ENCODE results near the gene ATP2B2.

The ATP2B2 gene

DNA sequence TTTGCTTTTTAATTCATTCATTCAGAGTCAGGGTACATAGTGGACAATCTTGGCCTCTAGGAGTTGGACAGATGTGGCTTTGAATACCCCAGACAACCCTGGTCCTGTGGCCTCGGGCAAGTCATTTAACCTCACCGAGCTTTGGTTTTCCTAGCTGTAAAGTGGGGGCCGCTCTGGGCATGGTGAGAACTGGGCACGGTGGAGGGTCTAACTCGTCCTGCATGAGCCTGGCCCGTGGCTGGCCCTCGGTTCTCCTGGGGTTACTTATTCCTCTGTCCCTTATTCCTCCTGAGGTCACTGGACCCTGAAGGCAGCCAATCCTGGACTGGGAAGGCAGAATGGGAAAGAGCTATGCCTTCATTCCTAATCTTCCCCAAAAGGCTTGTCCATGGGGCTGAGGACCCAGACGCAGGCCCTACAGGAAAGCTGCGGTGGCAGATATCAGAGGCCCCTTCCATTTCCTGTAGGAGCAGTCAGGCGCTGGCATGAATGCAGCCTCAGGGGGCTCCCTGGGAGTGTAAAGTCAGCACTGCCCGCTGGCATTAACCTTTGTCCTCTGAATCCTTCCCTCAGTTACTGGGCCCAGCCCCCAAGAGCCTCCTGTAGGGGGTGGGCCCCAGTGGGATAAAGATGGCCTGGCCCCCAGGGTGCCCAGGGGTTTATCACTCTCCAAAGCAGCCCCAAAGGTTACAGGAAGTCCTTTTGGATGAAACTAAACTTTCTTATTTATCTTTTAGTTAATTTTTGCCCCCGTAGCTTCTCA is 166.6 kb downstream of the ATP2B2 start:
- no peak for DNase-seq

DNA sequence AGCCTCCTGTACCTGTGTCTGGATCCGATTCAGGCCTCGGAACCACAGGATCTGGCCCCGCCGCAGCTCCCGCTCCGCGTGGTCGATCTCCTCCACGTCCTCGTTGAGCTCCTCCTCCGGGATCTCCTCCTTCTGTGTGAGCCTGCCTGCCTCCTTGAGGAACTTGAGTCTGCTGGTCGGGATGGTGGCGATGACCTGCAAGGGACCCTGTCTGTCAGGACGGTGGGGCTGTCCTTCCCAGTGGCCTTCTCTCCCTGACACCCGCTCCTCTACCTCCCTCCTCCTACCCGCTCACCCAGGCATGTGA is 167.3 kb downstream of the ATP2B2 start:
- DNase-seq: no peak

GRCh38 chr3:10337323-10338163 is 167.8 kb downstream of the ATP2B2 start:
- peak; percentile 39 for DNase-seq

- no peak for DNase-seq
Measured at GRCh38 chr3:10336761-10337160, 168.6 kb downstream of the ATP2B2 start.

GRCh38 chr3:10335871-10336622 is 169.3 kb downstream of the ATP2B2 start:
- no peak for DNase-seq

GRCh38 chr3:10335190-10335738 is 170.1 kb downstream of the ATP2B2 start:
- DNase-seq: no peak

DNA sequence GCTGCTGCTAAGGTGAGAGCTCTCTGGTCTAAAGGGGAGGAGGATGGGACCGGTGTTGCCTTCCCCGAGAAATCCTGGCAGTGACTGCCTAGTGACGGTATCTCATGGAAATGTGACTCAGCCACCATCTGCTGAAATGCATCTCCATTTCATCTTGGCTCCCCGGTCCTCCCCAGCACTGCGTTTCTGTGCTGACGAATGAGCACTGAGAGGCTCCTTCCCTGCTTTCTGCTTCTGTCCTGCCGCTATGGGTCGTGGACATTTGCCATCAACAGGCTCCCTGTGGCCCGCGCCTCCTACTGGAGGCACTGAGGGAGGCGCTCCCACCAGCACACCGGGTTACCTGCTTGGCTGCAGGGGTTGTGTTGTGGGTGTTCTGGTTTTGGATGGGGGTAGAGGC is 170.9 kb downstream of the ATP2B2 start:
- no peak for DNase-seq

DNA sequence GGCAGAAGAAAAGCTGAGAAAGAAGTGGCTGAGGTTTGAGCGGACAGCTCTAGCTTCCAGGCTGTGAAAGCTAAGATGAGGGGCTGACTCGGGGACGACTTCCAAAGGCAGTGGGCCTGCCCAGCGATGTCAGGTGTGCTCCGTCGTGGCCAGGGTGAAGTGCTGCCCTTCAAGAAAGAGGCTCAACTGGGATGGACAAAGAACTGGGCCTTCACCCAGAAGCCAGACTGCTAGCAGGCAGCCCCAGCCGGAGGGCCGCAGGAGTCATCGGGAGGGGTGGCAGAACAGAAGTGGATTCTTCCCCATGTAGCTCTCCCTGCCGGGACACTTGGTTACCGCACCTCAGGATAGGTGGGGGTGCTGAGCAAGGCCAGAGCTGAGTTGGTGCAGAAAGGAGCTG is 171.3 kb downstream of the ATP2B2 start:
- no peak for DNase-seq

DNA sequence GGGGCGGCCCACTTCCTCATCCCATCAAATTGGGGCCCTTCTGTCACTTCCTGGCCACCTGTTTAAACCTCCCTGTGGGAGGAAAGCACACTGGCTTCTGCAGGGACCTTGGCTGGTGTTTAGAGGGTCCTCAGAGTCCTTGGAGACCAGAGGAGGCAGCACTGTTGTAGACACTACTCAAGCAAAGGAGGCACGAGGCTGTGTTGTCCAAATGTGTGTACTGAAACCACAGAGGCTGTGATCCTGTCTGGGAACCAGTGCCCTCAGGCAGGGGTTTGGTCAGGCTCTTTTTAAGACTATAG is 172.1 kb downstream of the ATP2B2 start:
- DNase-seq: no peak

- DNase-seq: no peak
Measured at GRCh38 chr3:10332481-10333348, 172.7 kb downstream of the ATP2B2 start.

GRCh38 chr3:10331320-10331719 is 174.1 kb downstream of the ATP2B2 start:
- no peak for DNase-seq

DNA sequence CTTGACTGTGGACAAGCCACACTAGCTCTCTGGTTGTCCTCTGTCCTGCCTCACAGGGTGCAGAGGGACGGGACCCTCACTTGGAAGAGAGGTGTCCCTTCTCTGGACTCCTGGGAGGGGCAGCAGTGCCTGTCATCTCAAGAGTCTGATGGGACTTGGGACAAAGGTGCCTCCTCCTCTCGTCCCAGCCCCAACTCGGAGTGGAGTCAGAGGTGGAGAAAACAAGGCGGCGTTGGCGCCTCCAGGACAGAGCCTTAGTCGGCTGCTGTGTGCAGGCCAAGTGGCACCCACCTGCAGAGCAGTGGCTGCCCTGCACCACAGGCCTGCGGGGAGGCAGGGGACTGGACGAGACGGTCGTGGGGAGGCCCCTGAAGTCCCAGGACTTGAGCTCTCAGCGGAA is 175.1 kb downstream of the ATP2B2 start:
- no peak for DNase-seq

DNA sequence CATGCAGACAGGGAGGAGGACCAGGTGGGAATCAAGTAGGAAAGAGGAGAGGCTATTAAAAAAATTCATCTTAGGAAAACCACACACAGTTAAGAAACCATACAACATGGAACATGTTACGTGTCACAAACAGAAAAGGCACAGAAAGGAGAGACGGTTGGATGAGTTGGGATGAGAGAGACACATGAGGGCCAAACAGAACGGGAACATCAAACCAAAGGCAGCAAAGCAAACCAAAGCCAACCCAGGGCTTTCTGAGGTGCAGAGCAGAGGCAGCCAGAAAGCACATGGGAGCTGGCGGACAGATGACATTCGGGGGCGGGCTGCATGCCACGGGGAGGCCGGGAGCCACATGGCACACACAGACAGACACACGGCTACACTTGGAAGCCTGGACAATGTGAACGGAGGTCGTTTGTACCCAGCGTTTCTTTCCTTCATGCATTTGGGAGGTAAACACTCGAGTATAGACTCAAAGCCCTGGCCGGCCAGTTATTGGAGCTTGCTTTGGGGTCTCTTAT is 175.8 kb downstream of the ATP2B2 start:
- no peak for DNase-seq

DNA sequence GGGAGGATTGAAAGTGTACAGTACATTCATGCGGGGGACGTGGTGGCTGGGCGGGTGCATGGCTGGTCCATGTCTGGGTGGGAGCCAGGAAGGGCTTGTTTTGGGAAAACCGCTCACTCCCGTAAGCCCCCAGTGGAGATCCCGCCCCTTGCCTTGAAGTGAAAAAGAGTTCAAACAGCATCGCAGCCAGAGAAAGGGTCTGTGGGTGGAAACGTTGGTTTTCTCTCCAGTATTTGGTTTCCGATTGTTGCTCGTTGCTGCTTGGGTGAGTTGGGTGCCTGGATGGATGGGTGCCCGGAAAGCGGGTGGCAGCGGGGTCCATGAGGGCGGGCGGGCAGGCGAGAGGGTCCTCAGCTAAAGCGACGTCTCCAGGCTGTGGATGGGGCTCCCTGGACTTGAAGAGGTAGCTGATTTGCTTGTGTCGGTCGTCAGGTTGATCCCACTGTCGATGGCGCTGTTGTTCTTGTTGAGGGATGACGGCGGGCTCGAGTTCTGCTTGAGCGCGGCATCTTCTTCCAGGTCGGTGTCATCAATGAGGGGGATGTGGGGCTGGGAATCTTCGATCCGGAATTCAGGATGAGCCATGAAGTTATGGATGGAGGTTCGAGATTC is 176.8 kb downstream of the ATP2B2 start:
- no peak for DNase-seq

- DNase-seq: no peak
Measured at GRCh38 chr3:10327592-10327991, 177.8 kb downstream of the ATP2B2 start.

- DNase-seq: no peak
Measured at GRCh38 chr3:10322352-10322710, 183.1 kb downstream of the ATP2B2 start.

DNA sequence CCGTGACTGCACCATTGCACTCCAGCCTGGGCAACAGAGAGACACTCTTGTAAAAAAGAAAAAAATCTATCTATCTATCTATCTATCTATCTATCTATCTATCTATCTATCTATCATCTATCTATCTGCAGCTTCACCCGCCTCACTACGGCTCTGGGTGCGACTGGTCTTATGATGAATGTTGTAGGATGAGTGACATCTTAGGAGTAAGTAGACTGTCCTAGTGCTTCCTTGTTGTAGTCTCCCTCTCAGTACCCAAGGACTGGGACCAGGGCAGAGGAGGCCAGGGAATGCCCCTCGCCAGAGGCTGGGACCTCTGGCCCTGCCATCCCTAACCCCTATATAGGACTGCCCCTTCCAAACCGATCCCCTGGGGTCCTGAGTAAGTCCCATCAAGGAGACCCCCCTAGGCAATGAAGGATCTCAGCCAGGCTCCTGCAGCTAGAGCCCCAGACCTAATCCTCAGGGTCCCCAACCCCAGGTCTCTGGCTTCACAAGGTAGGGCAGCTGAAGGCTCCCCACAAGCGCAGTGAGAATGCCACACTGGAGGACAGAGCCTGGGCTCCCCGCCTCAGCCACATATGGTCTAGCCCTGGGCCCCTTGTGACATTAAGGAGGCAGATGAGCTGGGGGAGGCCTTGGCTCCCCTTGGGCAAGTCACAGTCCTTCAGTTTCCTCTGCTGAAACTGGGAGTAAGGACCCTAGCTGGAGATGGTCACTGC is 183.6 kb downstream of the ATP2B2 start:
- DNase-seq: no peak

DNA sequence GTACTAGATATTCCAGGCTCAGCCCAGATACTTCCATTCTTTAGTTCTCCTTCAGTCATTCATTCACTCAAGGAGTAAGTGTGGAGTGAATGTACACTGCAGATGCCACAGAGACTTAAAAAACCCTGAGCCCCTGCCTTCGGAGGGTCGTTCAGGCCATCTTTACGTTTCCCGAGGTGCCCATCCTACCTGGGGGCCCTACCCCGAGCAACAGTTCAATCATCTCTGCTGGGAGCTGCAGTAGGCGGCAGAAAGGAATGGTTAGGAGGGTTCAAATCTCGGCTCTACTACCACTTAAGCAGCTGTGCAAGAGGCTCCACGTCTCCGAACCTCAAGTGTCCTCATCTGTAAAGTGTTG is 185.1 kb downstream of the ATP2B2 start:
- no peak for DNase-seq

- DNase-seq: no peak
Measured at GRCh38 chr3:10319804-10320203, 185.6 kb downstream of the ATP2B2 start.

DNA sequence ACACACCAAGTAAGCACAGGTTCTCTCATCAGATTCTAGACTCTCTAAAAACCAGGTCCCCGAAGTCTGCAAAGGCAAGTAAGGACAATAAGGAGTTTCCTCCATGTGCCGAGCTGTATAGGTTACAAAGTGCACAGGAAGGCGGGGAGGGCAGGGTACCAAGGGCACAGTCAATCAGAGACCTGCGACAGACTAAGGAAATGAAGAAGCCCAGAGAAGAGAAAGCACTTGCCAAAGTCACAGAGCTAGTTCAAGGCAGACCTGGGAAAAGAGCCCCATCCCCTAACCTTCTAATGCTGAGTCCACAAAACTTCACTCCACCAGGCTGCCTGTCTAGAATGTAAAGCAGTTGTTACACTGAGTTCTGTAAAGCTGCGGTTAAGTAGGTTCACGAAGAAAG is 186.1 kb downstream of the ATP2B2 start:
- no peak for DNase-seq

- no peak for DNase-seq
Measured at GRCh38 chr3:10317961-10318350, 187.4 kb downstream of the ATP2B2 start.

Measured in NCI-H146 (cell line).